NCI-H82 treated with DMSO at 0.1 percent for 48 hours (cell line): ENCODE results near the gene CCDC60.

Experiments used
- DNase-seq: peaks from one replicate; lab custom pipeline; 2025; ENCODE audit not compliant: unreplicated experiment; lab: John Stamatoyannopoulos, UW

Gene CCDC60

GRCh38 chr12:119384340-119384739, 49.8 kb downstream of the CCDC60 start:
- DNase-seq, result no peak

- DNase-seq, result no peak
These were observed 51.1 kb downstream of the CCDC60 start for GRCh38 chr12:119385659-119386058.

- DNase-seq, result no peak
These were observed 55.2 kb downstream of the CCDC60 start for GRCh38 chr12:119389687-119390086.

- DNase-seq, result no peak
These were observed 57.1 kb downstream of the CCDC60 start for GRCh38 chr12:119391673-119392072.

- no peak for DNase-seq
These were observed 59.1 kb downstream of the CCDC60 start for GRCh38 chr12:119393677-119394076.

GRCh38 chr12:119397540-119397939, 63.0 kb downstream of the CCDC60 start:
- no peak for DNase-seq

- no peak for DNase-seq
These were observed 63.7 kb downstream of the CCDC60 start for GRCh38 chr12:119398190-119398589.

- DNase-seq, result peak; percentile 43
These were observed 64.8 kb downstream of the CCDC60 start for GRCh38 chr12:119399301-119399700.

GRCh38 chr12:119406308-119406707, 71.8 kb downstream of the CCDC60 start:
- DNase-seq, result no peak

- no peak for DNase-seq
These were observed 72.3 kb downstream of the CCDC60 start for GRCh38 chr12:119406811-119407210.

GRCh38 chr12:119409043-119409442, 74.5 kb downstream of the CCDC60 start:
- no peak for DNase-seq

- DNase-seq, result no peak
These were observed 75.9 kb downstream of the CCDC60 start for GRCh38 chr12:119410396-119410795.

- no peak for DNase-seq
These were observed 77.8 kb downstream of the CCDC60 start for GRCh38 chr12:119412306-119412705.

- DNase-seq, result peak; percentile 80
These were observed 78.6 kb downstream of the CCDC60 start for GRCh38 chr12:119412811-119413794.

GRCh38 chr12:119415714-119416113, 81.2 kb downstream of the CCDC60 start:
- peak; percentile 41 for DNase-seq

- no peak for DNase-seq
These were observed 82.9 kb downstream of the CCDC60 start for GRCh38 chr12:119417440-119417839.

GRCh38 chr12:119419381-119419780, 84.9 kb downstream of the CCDC60 start:
- no peak for DNase-seq

- DNase-seq, result peak; percentile 4
These were observed 88.8 kb downstream of the CCDC60 start for GRCh38 chr12:119423285-119423684.

- DNase-seq, result no peak
These were observed 91.1 kb downstream of the CCDC60 start for GRCh38 chr12:119425623-119426022.

- no peak for DNase-seq
These were observed 96.6 kb downstream of the CCDC60 start for GRCh38 chr12:119431151-119431550.

- no peak for DNase-seq
These were observed 98.4 kb downstream of the CCDC60 start for GRCh38 chr12:119432949-119433348.

GRCh38 chr12:119440803-119441360, 106.4 kb downstream of the CCDC60 start:
- DNase-seq, result no peak
